Colon (tissue), 2 donors: ENCODE measurements around the gene SLC24A1.

Source experiments
- FAIRE-seq: peaks from 2 replicates; lab custom pipeline; 2012; peaks lifted over from hg19 to GRCh38; lab: Jason Lieb, UNC
- donor health status: control.
- donor health status: control.

The SLC24A1 gene

GRCh38 chr15:65618560-65619109, 3.1 kb upstream of the SLC24A1 start:
- FAIRE-seq: no peak

- no peak for FAIRE-seq
Observed at GRCh38 chr15:65619626-65620290, 2.0 kb upstream of the SLC24A1 start.

DNA sequence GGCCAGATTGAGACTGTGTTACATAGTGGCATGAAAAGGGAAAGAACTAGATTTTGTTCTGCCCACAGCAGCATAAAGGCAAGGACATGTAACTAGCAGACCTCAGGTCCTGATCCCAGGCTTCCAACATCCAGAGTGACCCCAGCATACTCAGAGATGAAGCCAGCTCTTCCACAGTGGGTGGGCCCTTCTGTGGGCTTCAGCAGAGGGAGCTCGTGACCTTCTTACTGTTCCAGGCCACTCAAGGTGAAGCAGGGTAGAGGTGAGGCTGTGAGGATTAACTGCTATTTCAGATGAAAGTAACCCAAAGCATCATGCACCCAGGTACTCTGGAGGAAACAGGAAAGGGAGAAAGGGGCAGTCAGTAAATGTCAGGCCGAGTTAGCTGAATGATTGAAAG, 905 bp upstream of the SLC24A1 start:
- FAIRE-seq: no peak

GRCh38 chr15:65623103-65623502, 1.4 kb downstream of the SLC24A1 start:
- no peak for FAIRE-seq

DNA sequence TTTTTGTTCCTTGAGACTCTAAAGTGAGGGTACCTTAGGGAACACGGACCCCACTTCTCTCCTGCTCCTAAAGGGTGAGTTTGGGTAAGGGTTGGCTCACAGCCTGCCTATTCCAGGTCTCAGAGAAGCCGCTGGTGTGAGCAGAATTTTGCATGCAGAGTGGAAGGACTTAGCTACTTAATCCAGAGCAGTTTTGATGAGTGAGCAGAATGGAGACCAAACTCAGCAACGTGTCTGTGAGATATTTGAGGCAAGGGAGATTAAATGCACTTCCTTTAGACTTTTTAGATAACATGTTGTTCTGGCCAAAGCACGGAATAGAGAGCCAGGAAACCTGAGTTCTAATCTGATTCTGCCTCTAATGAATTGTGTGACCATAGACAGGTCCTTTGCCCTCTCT, 5.1 kb downstream of the SLC24A1 start:
- FAIRE-seq: no peak

DNA sequence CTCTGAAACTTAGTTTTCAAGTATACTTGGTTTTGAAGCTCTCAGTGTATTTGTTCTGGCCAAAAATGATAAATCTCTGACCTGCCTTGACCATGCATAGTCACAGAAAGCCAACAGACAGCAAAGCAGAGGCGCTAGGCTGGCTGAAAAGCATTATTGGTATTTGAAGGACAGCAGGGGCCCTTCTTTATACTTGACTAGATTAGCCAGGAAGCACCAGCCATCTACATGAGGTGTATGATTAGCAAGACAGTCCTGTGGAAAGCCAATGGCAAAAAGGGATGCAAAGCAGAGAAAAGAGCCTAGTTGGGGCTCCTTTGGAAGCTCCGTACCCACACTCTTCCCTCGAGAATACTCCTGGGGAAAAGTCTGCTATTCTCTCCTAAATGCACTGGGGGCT, 7.8 kb downstream of the SLC24A1 start:
- FAIRE-seq: no peak

DNA sequence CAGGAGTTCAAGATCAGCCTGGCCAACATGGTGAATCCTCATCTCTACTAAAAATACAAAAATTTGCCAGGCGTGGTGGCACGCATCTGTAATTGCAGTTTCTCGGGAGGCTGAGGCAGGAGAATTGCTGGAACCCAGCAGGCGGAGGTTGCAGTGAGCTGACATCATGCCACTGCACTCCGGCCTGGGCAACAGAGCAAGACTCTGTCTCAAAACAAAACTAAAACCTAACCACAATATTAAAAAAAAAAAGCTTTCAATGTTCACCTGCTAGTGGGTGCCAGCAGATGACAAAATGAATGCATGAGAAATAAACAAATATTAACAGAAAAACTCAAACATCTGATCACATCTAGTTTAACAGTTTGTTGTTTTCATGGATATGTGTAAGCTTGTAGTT, 9.0 kb downstream of the SLC24A1 start:
- FAIRE-seq: no peak

DNA sequence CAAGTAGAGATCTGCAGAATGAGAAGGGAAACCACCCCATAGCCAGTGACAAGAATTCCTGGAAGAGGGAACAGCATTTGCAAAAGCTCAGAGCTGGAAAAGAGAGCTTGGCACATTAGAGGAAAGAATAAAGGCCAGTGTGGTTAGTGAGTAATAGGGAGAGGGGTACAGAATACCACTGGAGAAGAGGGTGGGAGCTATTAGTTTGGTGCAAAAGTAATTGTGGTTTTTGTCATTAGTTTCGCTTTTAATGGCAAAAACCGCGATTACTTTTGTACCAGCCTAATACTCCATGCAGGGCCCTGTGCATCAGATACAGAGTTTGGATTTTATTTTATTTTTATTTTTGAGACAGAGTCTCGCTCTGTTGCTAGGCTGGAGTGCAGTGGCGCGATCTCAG, 9.8 kb downstream of the SLC24A1 start:
- FAIRE-seq: no peak

GRCh38 chr15:65632780-65633375, 11.1 kb downstream of the SLC24A1 start:
- no peak for FAIRE-seq

GRCh38 chr15:65633752-65634151, 12.0 kb downstream of the SLC24A1 start:
- no peak for FAIRE-seq

DNA sequence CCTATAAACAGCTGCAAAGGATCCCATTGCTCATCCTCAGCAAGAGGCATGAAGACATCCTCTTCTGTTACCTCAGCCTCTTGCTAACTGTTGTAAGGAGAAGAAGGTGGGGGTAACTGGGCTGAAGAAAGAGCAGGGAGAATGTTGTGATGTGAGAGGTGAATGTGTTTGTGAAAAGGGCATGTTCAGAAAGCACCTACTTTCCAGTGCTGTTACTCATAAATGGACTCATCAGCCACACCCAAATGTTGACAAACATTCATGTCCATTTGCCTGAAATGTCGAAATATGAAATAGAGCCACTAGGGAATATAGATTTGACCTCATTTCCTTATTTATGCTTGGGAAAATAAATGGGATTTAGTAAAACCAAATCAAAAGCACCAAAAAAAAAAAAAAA, 12.6 kb downstream of the SLC24A1 start:
- FAIRE-seq: no peak

DNA sequence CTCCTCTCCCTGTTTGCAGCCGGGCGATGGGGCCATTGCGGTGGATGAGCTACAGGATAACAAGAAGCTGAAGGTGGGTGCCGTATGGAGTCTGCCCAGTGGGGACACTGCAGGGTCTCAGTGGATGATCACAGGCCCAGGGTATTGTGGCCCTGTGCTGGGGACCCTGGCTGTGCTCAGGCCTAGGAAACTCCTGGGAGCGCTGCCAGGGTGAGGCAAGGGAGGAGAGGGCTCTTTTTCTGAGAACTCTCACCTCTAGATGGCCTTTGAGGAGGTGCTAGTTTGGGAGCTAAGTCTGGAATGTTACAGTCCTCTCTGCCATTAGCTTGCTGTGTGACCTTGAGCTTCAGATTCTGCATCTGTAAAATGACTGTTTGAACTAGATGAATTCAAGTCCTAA, 16.4 kb downstream of the SLC24A1 start:
- no peak for FAIRE-seq

GRCh38 chr15:65638681-65639089, 16.9 kb downstream of the SLC24A1 start:
- FAIRE-seq: no peak

- FAIRE-seq: no peak
Observed at GRCh38 chr15:65639509-65639908, 17.8 kb downstream of the SLC24A1 start.

DNA sequence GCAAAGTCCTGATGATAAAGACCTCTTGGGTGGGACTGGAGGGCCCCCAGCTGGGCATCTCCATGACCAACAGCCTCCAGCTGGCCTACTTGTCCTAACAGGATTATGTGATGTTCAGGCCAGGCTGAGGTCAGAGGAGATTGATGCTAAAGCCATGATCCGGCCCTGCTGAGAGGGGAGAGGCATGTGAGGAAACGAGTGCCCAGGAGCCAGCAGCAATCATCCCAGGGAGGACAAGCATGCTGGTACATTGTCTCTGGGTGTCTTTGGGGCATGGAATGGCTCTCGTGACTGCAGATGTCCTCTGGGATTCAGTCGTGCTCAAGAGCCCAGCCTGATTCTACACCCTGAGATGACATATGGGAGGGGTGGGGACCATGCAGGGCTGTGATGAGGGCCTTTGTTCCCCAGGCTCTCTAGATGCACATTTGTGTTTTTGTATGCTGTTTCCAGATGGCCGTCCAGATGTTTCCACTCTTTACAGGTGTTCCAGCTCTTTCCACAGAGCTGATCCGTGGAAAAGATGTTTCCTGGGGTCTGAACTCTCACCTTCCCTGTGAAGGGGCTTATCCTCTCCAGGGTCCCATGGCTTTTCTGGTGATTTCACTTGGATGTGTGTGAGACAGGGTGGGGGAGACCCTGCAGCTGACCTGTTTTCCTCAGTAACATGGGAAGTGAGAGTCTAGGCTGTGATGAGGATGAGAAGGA, 20.2 kb downstream of the SLC24A1 start:
- no peak for FAIRE-seq

DNA sequence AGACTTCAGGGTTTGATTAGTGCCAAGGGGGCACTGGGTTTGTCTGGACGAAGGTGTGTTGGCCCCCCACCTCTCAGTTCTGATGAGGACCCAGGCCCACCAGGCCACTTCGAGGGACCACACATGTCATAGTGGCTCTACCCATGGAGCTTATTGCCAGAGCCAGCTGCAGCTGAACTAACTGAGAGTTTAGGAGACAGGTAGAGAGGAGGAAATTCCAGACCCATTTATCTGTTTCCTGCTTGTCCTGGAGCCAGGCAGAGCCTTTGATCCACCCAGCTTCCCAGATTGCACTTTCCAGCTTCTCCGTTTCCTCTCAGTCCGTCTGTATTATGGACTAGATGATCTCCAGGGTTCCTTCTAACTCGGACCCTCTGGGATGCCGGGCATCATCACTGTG, 20.9 kb downstream of the SLC24A1 start:
- no peak for FAIRE-seq

GRCh38 chr15:65644282-65644681, 22.5 kb downstream of the SLC24A1 start:
- FAIRE-seq: no peak

GRCh38 chr15:65645392-65645791, 23.7 kb downstream of the SLC24A1 start:
- FAIRE-seq: no peak

DNA sequence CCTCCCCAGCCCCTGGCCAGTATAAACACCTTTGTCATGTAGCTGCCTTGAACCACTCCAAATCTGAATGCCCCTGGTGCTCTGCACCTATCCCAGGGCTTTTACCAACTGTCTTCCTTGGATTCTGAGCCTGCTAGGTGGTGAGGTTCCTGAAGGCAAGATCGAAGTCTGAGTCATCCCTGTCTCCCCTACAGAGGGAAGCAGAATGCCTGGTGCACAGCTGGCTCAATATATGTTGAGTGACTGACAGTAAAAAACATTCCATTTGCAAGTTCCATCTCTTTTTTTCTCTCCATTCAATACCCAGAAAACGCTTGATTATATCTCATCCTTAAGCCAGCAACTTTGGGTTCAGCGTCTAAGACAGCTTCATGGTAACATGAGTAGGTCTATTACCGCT, 24.7 kb downstream of the SLC24A1 start:
- FAIRE-seq: no peak

DNA sequence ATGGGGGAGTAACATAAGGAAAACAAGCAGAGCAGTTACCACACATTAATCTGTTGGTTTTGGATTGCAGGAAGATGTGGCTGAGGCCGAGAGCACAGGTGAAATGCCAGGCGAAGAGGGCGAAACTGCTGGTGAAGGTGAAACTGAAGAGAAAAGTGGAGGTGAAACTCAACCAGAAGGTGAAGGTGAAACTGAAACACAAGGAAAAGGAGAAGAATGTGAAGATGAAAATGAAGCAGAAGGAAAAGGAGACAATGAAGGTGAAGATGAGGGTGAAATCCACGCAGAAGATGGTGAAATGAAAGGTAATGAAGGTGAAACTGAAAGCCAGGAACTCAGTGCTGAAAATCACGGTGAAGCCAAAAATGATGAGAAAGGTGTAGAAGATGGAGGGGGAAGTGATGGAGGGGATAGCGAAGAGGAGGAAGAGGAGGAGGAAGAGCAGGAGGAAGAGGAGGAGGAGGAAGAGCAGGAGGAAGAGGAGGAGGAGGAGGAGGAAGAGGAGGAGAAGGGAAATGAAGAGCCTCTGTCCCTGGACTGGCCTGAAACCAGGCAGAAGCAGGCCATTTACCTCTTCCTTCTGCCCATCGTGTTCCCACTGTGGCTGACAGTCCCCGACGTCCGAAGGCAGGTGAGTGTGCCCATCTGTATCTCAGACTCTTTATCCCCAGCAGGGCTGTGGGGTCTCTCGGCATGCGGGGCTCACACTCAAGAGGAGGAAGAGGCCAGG, 28.7 kb downstream of the SLC24A1 start:
- no peak for FAIRE-seq

GRCh38 chr15:65651042-65651322, 29.2 kb downstream of the SLC24A1 start:
- no peak for FAIRE-seq

DNA sequence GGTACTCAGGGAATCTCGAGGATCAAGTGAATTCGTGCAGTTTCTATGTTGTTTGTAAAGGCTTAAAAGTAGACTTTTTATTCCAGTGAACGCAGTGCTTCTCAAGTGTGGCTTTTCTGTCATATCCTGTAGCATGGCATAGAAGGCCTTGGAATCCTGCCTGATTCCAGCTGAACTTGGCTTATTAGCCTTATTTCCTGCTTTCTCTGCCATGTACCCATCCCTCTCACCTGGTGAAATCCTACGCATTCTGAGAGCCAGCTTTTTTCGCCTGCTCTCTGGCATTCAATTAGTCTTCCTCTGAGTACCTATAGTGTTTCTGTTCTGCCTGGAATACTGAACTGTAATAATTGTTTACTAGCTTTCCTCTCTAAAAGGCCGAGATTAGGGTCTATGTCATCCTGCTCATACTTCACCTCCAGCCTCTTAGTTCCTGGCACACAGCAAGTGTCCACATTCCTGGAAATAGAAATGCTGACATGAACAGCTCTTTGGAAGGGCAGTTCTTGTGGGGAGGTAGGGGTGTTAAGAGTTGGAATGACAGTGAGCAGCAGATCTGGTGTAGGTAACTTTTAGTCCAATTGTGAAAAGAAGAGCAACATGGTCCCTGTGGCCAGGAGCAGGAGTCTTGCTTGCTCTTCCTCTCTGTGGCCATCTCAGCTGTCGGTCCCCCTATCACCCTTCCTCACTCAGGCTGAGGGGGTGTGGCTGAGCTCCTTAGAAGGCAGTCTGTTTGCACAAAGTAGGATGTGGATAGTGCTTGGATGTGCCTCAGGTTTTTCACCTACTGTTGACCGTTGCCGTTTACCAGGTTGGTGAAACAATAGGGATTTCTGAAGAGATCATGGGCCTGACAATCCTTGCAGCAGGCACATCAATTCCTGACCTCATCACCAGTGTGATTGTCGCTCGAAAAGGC, 30.4 kb downstream of the SLC24A1 start:
- no peak for FAIRE-seq
